HCT116 (cell line): ENCODE data around the gene STAG1. TPM values are rescaled to one million over a fixed set of nuclear protein-coding genes. Genes with fewer than 3 reads are reported as not detected.
A peak's percentile ranks its signal among the peaks of the same experiment; 100 is the strongest.

Experiments used
- ATAC-seq: fragments of 200-7000 bp; cut with Tn5 transposase; 2 replicates; pipeline ENCODE4 v1.9.1; 2020; ENCODE audit warnings: mild to moderate bottlenecking, moderate library complexity
- BruUV-seq: library from RNA; stranded (reverse); fragments of 400-500 nt; replicated peaks from 2 replicates; lab custom pipeline; 2021; lab: Mats Ljungman, UMichigan
- CTCF ChIA-PET: fragments of 300-600 bp; sonication (Branson Sonifier 250); formaldehyde crosslinking; loops from one replicate; lab custom pipeline; 2021; ENCODE audit warnings: antibody characterized with exemption; lab: Charles Lee
- POLR2A ChIA-PET: fragments of 300-600, 350-600 bp; sonication (Branson Sonifier 250); formaldehyde crosslinking; loops from one replicate; lab custom pipeline; 2021; ENCODE audit warnings: antibody characterized with exemption; lab: Charles Lee
- RAD21 ChIA-PET, 2 experiments: fragments of 300-600 bp; sonication (Branson Sonifier 250); formaldehyde crosslinking; loops; one replicate each; lab custom pipeline; 2023; ENCODE audit warnings: low total read pairs in 2 of 2; ENCODE audit not compliant: uncharacterized antibody in 2 of 2, unreplicated experiment in 2 of 2, low non-redundant PET in 1 of 2; lab: Charles Lee
- DNase-seq: peaks from one replicate; pipeline ENCODE4 v3.0.0-alpha.2; 2010; ENCODE audit warnings: low read depth, low spot score
- H2AFZ ChIP-seq: fragments of 200-600 bp; shearing (Covaris generic), sonication (generic); 2 replicates; pipeline ENCODE4 v1.6.1; 2017; ENCODE audit warnings: low read depth, mixed run types, mixed read lengths, antibody characterized with exemption, low read length; ENCODE audit not compliant: poor library complexity, severe bottlenecking
- H3K27ac ChIP-seq: 2 replicates; pipeline ENCODE4 v1.5.1; 2012; ENCODE audit warnings: low read depth, low read length
- H3K27me3 ChIP-seq: fragments of 200-600 bp; sonication (generic); 2 replicates; pipeline ENCODE4 v1.6.1; 2016; ENCODE audit warnings: mixed run types, low read length, mixed read lengths; ENCODE audit not compliant: insufficient read depth
- H3K36me3 ChIP-seq, 2 experiments: fragments of 200-500 bp in 1 of 2; fragments of 200-600 bp in 1 of 2; sonication (Bioruptor generic) in 1 of 2; sonication (generic) in 1 of 2; 2 replicates each; pipeline versions ENCODE4 v1.5.1 to v1.6.1; 2014 to 2016; ENCODE audit warnings: low read length in 2 of 2, inconsistent platforms in 1 of 2, mixed read lengths in 1 of 2, mixed run types in 1 of 2; ENCODE audit not compliant: insufficient read depth in 2 of 2, control insufficient read depth in 1 of 2
- H3K4me1 ChIP-seq, 2 experiments: fragments of 200-600 bp in 1 of 2; sonication (generic) in 1 of 2; 2 replicates each; pipeline versions ENCODE4 v1.5.1 to v1.6.1; 2012 to 2017; ENCODE audit warnings: low read length in 2 of 2, inconsistent platforms in 1 of 2, mild to moderate bottlenecking in 1 of 2, mixed read lengths in 1 of 2, mixed run types in 1 of 2, moderate library complexity in 1 of 2; ENCODE audit not compliant: insufficient read depth in 2 of 2, control insufficient read depth in 1 of 2
- H3K4me2 ChIP-seq: fragments of 200-600 bp; sonication (generic); 2 replicates; pipeline ENCODE4 v1.6.1; 2017; ENCODE audit warnings: mixed run types, low read length, mixed read lengths
- H3K4me3 ChIP-seq, 2 experiments: fragments of 200-600 bp in 1 of 2; sonication (generic) in 1 of 2; replicated peaks in 1 of 2; 2 replicates each; pipeline ENCODE4 v1.5.1; 2011 to 2016; ENCODE audit warnings: low read length in 2 of 2, control low read depth in 1 of 2, low read depth in 1 of 2, mild to moderate bottlenecking in 1 of 2, mixed read lengths in 1 of 2, mixed run types in 1 of 2
- H3K79me2 ChIP-seq: fragments of 200-600 bp; sonication (generic); 2 replicates; pipeline ENCODE4 v1.6.1; 2017; ENCODE audit warnings: mild to moderate bottlenecking, mixed run types, low read length, moderate library complexity, mixed read lengths; ENCODE audit not compliant: insufficient read depth
- H3K9ac ChIP-seq: fragments of 200-600 bp; sonication (generic); 2 replicates; pipeline ENCODE4 v1.6.1; 2016; ENCODE audit warnings: low read length, mixed read lengths
- H3K9me2 ChIP-seq: fragments of 200-600 bp; sonication (generic), shearing (Covaris generic); 2 replicates; pipeline ENCODE4 v1.6.1; 2017; ENCODE audit warnings: mixed run types, mild to moderate bottlenecking, moderate library complexity; ENCODE audit not compliant: insufficient read depth
- H3K9me3 ChIP-seq, 2 experiments: fragments of 200-500 bp in 1 of 2; fragments of 200-600 bp in 1 of 2; sonication (Bioruptor generic) in 1 of 2; sonication (generic) in 1 of 2; 2 replicates each; pipeline ENCODE4 v1.6.1; 2014 to 2017; ENCODE audit warnings: low read length in 2 of 2, mixed read lengths in 2 of 2, inconsistent platforms in 1 of 2, low read depth in 1 of 2, mild to moderate bottlenecking in 1 of 2, mixed run types in 1 of 2, moderate library complexity in 1 of 2; ENCODE audit not compliant: control insufficient read depth in 1 of 2, insufficient read depth in 1 of 2
- H4K20me1 ChIP-seq: fragments of 200-600 bp; sonication (generic), shearing (Covaris generic); 2 replicates; pipeline ENCODE4 v1.6.1; 2017; ENCODE audit warnings: mixed run types, mild to moderate bottlenecking, moderate library complexity; ENCODE audit not compliant: insufficient read depth
- CBX3 ChIP-seq: IDR thresholded peaks from 2 replicates; pipeline ENCODE4 v1.6.1; 2012; ENCODE audit warnings: low read depth
- CTCF ChIP-seq, 3 experiments: fragments of 200-600 bp in 1 of 3; sonication (generic) in 1 of 3; IDR thresholded peaks in 2 of 3; conservative IDR thresholded peaks in 1 of 3; 2 replicates each; pipeline ENCODE4 v1.5.1; 2012 to 2017; ENCODE audit warnings: low read depth in 2 of 3, low read length in 2 of 3, antibody characterized with exemption in 1 of 3, borderline replicate concordance in 1 of 3, control low read depth in 1 of 3, mild to moderate bottlenecking in 1 of 3, mixed read lengths in 1 of 3, mixed run types in 1 of 3, moderate library complexity in 1 of 3; ENCODE audit not compliant: insufficient read depth in 1 of 3
- EZH2 ChIP-seq: fragments of 200-600 bp; sonication (generic); IDR thresholded peaks from 2 replicates; pipeline ENCODE4 v1.6.1; 2017; ENCODE audit warnings: antibody characterized with exemption, mixed run types
- EZH2phosphoT487 ChIP-seq: fragments of 200-600 bp; IDR thresholded peaks from 2 replicates; pipeline ENCODE4 v1.6.1; 2018; ENCODE audit warnings: antibody characterized with exemption, borderline replicate concordance
- FOSL1 ChIP-seq: IDR thresholded peaks from 2 replicates; pipeline ENCODE4 v1.6.1; 2012; ENCODE audit warnings: low read depth
- JUND ChIP-seq: IDR thresholded peaks from 2 replicates; pipeline ENCODE4 v1.6.1; 2012
- POLR2A ChIP-seq: IDR thresholded peaks from 2 replicates; pipeline ENCODE4 v1.7.0; 2011; ENCODE audit warnings: borderline replicate concordance; ENCODE audit not compliant: insufficient read depth, insufficient read length; ENCODE audit errors: extremely low read depth
- SIN3A ChIP-seq: IDR thresholded peaks from 2 replicates; pipeline ENCODE4 v1.6.1; 2012; ENCODE audit warnings: low read depth
- YY1 ChIP-seq: IDR thresholded peaks from 2 replicates; pipeline ENCODE4 v1.6.1; 2011; ENCODE audit warnings: low read length, low read depth, moderate library complexity, mild to moderate bottlenecking; ENCODE audit not compliant: insufficient replicate concordance; ENCODE audit errors: extremely low read depth
- ZBTB33 ChIP-seq: IDR thresholded peaks from 2 replicates; pipeline ENCODE4 v1.6.1; 2011; ENCODE audit warnings: mild to moderate bottlenecking, low read length, moderate library complexity; ENCODE audit not compliant: insufficient replicate concordance; ENCODE audit errors: extremely low read depth
- ZNF274 ChIP-seq: fragments of 200-500 bp; sonication (Bioruptor generic); IDR thresholded peaks from 2 replicates; pipeline ENCODE4 v1.6.1; 2014; ENCODE audit warnings: mild to moderate bottlenecking, low read depth, low read length, inconsistent platforms
- intact Hi-C: fragments of 100-400 bp; cut with micrococcal nuclease; formaldehyde crosslinking; loops from 2 replicates; pipeline ENCODE4 v1.10.0; 2022
- total RNA-seq: library from RNA; stranded (reverse); gene quantifications from one replicate; pipeline ENCODE4 v1.2.1, GENCODE V29; 2021; ENCODE audit not compliant: unreplicated experiment

The STAG1 gene
- total RNA-seq, 1 experiment from 2014 or later = 29.4 TPM

- Histone ChIP-seq H3K79me2 (peaks cover 91% of the 10 kb centered on the region), H4K20me1 (peaks cover 4% of the 10 kb centered on the region; the same call in 1 of the 2 replicates), H3K9me2 (no peaks in the 10 kb centered on the region), H3K9ac (no peak overlapping the region), H3K9me3 (no peaks in the 10 kb centered on the region), H3K4me2 (peak overlapping the region; percentile 34), H3K27ac (no peak overlapping the region), H3K36me3 (no peaks in the 10 kb centered on the region), H3K27me3 (no peaks in the 10 kb centered on the region), H3K4me1 (peaks cover 11 to 31% of the 10 kb centered on the region in 2 experiments), H3K4me3 (no peak overlapping the region), H2AFZ (no peak overlapping the region)
- ChIA-PET CTCF (no interaction called here), RAD21 (no interaction called here), POLR2A (no interaction called here)
- BruUV-seq = no TSS peak
- intact Hi-C loops = no loop called here
- DNase-seq (no peak), ATAC-seq (peak; percentile 59; the same call in 1 of the 2 replicates)
- no peak for TF ChIP-seq POLR2A
- TF ChIP-seq FOSL1 = no peak; the same call in 1 of the 2 replicates
- TF ChIP-seq CTCF (IDR thresholded peaks at IDR 0.05 in 2 of 3, conservative IDR thresholded peaks at IDR 0.05 in 1 of 3; ENCODE audit: borderline replicate concordance in 1 of 3, insufficient read depth in 1 of 3, low read depth in 2 of 3, low read length in 2 of 3) = no peak
- TF ChIP-seq EZH2 = no peak
- no peak for TF ChIP-seq EZH2phosphoT487
- TF ChIP-seq ZBTB33 = no peak
- TF ChIP-seq SIN3A = no peak
- no peak for TF ChIP-seq ZNF274
- no peak for TF ChIP-seq CBX3
- no peak for TF ChIP-seq YY1
- no peak for TF ChIP-seq JUND
Measured at GRCh38 chr3:136632625-136633081, 119.5 kb downstream of the STAG1 start.
